A204.1 (cell line): ENCODE results near the gene KCNK3.
"Not testable (repeated sequence)": the region's sequence is repeated elsewhere in the genome, so short reads cannot be mapped to it uniquely, and the experiment has no call there.

Experiments
- FAIRE-seq: peaks from 2 replicates; lab custom pipeline; 2012; peaks lifted over from hg19 to GRCh38; lab: Jason Lieb, UNC

The KCNK3 gene

DNA sequence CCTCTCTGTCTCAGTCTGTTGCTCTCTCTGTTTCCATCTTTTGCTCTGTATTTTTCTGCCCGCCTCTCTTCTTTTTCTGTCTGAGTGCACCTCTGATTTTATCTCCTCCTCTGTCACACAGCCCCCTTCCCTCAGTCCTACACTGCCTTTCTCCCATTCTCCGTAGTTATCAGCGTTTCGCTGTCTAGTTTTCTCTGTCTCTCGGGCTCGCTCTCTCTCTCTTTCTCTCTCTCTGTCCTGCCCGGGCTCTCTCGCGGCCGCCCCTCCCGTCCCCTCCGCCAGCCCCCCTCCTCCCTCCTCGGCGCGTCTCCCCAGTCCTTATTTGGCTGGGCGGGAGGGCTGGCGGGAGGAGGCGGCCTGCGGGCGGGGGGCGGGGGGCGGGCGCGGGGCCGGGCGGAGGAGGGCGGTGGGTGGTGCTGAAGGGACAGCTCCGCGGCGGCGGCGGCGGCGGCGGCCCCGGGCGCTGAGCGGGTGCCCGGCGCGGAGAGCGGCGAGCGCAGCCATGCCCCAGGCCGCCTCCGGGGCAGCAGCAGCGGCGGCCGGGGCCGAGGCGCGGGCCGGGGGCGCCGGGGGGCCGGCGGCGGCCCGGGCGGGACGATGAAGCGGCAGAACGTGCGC, at the start of gene KCNK3:
Gene KCNK3 (plus strand): TSS at position 444 of the 618 bp plus-strand sequence. CDS start 154 bp downstream, at position 598.
- FAIRE-seq: no peak

DNA sequence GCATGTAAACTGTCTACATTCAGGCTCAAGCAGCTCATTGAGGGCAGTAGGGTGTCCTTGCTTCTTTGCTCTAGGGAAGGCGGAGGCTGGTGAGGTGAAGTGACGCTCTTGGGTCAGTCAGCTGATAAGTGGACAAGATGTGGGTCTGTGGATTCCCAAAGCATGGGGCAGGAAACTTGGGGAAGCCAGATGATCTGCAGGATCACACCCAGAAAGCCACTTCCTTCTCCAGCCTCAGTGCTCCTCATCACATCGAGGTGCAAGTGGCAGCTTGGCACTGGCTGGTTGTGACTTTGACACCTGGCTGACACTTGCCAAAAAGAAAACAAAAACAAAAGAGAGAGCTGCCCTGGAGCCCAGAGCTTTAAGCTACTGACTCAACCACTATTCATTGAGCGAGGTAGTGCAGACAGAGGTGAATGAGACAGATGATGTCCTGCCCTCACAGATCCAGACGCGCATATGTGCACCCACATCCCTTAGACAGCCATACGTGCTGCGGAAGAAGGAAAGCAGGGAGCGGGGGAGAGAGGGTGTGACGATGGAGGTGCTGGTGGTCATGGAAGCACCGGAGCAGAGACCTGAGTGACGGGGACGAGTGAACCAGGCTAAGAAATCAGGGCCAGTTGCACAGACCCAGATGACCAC, 48.2 kb upstream of the KCNK3 start:
- FAIRE-seq: no peak

DNA sequence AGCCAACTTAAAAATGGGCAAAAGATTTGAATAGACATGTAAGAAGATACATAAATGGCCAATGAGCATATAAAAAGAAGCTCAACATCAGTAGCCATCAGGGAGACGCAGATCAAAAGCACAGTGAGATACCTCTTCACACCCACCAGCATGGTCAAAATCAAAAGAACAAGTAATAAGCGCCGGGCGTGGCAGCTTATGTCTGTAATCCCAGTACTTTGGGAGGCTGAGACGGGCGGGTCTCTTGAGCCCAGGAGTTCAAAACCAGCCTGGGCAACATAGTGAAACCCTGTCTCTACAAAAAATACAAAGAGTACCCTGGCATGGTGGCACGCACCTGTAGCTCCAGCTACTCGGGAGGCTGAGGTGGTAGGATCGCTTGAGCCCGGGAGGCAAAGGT, 46.8 kb upstream of the KCNK3 start:
- FAIRE-seq: no peak

DNA sequence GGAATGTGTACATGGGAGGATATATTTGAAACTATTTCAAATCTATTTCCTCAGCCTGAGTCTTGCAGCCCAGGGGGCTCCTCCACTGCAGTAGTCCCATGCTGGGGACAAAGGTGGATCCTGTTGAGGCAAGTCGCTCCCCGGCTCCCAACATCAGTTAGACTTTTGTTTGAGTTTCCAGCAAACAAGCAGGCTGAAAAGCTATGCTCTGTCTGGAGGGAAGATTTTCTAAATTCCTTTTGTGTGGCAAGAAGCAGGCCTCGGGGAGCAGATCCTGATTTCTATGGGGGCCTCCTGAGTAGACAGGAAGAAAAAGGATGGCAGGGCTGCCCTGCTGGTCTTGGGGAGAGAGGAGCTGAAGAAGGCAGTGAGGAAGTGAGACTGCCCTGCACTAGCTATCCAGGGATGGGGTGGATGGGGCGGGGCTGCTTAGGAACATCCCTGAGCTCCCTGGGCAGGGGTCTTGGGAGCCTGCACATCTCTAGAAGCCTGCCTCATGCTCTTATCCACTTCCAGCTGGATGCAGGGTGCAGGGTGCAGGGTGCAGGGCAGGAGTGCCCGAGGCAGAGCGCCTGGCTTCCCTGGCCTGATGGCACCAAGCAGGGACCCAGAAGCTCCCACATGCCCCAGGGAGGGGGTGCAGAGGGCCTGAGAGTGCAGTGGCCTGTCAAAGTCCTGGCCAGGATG, 45.4 kb upstream of the KCNK3 start:
- FAIRE-seq: no peak

DNA sequence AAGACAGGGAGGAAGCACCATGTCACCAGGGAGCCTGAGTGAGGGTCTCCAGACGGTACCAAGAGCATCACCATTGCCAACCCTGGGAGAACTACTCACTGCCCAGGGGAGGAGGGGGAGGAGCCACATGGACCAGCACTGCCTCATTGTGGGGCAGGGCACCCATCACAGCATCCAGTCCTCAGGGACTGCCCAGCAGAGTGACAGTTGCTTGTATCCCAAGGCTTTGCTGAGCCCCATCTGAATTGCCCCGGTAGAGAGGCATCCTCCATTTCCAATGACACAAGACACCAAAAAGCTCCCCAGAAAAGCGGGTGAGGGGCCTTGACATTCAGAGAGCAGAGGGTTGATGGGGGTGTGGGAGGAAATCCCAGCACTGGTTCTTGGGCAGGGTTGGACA, 44.5 kb upstream of the KCNK3 start:
- FAIRE-seq: no peak

DNA sequence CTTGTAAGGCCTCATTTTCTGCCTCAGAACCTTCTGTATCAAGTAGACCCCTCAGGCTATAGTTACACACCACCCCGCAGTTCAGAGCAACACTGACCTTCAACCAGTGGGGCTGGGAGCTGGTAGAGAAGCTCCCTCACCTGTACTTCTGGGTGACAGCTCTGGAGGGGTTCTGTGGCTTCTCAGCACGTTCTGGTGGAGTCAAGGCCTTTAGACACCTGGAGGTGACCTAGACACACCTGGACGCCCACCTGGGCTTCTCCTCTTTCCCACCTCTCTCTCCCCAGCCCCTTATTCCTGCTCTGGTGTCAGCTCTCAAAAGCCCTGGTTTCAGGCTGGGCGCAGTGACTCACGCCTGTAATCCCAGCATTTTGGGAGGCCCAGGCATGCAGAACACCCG, 44.0 kb upstream of the KCNK3 start:
- no peak for FAIRE-seq

DNA sequence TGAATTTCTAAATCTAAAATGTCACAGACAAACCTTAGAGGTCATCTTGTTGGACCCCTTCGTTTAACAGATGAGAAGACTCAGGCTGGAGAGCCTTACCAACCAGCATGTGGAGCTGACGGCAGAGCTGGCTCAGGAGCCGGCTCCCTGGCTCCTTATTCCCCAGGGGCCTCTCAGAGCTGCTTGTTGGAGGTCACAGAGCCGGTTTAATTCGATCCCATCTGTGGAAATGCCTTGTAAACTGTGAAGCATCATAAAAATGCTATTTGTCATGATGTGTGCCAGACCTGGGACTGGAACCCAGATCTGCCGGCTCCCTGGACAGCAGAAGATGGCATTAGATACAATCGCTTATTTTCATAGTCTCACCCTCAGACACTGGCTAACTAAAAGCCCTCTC, 43.2 kb upstream of the KCNK3 start:
- no peak for FAIRE-seq

DNA sequence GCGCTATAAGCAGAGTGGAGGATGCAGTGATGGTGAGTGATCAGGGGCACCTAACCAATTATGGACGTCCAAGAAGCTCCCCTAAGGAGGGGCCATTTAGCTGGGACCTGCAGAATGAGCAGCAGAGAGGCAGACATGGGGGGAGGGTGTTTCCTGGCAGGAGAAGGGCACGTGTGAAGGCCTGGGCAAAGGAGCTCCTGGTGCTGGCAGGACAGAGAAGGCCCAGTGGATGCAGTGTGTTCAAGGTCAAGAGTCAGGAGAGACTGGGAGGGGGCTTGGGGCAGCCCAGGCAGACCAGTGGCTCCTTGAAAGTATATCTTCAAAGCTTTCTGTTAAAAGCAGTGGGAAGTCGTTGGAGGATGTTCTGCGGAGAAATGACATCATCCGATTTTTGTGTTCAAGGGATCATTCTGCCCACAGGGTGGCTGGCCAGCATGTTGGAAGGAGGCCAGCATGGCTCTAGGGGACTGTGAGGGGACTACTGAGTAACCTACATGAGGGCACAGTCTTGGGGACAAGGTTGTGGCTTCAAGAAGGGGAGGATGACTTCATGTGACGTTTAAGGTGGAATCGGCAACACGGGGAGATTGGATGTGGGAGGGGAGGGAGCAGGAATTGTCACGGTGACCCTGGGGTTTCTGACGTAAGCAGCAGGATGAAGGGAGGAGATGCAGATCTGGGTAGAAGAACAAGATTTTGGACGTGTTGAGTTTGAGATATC, 42.4 kb upstream of the KCNK3 start:
- FAIRE-seq: no peak

DNA sequence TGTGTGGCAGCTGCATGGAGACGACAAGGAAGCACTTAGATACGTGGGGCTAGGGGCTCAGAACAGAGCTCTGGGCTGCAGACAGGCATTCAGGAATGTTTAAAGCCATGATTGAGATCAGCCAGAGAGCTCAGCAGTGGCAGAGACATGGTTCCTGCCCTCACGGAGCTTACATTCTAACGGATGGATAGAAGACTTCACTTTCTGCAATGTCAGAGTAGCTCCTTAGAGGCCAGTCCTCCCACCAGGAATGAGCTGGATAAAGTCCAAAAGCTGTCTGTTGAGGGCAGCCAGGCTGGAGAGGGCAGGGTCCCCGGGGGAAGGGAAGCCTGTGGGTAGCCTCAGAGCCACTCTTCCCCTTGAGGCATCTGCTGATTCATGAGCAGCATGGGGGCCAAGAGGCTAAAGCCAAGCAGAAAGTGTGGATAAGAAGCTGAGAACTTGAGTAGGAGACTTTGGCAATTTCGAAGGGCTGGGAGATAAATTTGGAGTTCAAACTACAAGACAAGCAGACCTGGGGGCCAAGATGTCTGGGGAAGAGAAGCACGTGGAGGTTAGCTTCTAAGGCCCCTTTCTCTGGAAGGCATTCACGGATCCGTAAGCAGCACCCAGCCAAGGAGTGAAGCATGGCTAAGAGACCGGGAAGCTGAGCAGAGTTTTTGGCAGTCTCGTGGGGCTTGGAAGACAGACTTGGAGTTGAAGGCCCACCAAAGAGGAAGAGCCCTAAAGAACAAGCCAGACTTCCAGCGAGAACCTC, 41.6 kb upstream of the KCNK3 start:
- no peak for FAIRE-seq

DNA sequence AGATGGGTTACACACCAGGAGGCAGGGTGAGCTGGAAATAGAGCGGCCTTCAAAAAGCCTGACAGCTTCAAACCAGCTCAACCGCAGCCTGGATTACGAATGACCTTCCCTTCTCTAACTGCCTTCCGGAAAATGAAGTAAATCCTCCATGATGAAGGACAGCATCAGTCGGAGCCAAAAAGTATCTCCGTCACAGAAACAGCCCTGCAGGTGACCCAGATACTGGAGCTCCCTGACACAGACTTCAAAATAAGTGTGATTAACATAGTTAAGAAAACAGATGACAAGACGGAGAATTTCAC, 41.1 kb upstream of the KCNK3 start:
- FAIRE-seq: no peak

DNA sequence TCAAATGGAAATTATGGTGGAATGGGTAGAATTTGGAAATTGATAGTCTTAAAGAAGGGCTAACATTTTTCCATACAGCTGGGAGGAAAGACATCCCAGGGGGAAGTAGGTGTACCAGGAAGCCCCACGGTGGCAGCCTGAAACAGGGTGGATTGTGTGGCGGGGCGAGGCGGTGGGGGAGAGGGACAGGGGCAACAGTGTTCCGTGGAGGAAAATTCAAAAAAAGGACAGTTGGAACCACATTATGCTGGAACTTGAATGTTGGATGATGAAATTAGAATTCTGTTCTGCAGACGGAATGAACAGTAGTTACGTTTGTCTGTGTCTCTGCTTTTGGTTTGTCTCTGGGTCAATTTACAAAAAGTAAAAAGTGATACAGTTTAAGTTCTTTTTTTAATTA, 40.7 kb upstream of the KCNK3 start:
- FAIRE-seq: no peak

DNA sequence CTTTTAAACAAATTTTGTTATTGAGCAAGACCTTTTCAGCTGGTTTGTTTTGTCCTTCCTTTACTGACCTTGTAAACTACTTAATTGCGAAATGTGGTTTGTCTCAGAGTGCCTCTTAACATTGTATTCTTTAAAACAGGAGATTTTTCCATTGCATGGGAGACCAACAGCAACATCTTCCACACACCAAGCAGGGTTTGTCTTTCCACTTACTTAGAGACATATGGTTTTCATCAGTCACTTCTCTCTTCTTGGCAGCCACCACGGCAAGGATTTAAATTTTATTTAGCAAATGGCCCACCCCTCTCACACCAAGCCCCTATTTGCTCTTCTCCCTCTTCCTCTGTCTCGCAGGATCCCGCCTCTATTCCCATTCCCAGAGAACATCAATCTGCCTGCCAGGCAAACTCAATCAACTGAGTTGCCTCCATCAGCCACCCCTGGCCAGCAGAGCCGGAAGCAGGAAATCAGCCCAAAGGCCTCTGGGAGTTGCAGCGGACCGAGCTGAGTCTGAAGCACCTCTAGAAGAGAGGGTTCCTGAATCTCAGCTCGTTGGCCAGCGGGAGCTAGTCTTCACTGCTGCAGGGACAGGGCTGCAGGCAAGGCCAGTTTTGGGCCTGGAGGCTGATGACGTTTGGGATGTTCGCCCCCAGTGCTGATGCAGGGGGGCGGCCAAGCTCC, 40.0 kb upstream of the KCNK3 start:
- no peak for FAIRE-seq

DNA sequence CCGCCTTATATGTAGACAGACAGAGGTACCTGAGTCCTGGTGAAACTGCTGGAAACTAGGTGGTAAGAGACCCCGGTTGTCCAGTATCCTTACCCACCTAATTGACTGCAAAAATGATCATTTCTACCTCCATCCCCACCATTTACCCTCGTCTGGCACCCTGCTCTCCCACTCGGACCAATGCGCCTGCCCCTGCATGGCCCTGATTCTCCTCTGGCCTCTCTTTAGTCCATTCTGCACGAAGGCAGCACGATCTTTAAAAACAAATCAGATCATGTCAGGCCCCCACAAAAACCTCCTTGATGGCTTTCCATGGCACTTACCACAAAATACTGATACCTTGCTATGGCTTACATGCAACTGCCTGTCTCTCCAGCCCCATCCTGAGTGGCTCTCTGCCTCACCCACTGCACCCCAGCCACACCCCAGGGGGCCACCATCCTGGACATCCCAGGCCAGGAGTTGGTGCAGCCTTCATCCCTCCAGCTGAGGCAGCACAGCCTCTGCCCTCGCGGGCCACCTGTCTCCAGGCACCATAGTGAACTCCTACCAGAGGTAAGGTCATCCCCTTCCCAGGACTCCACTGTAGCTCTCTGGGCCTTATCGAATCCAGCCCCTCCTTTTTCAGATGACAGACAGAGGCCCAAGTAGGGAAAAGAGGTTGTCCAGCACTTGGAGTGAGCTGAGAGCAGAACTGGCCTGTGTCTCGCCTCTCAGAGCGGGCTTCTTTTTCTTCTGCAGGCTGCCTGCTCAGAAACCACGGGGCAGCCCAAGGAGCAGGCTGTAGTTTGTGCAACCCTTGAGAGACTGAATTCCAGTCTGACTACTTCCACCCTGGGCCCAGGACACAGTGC, 39.1 kb upstream of the KCNK3 start:
- no peak for FAIRE-seq

DNA sequence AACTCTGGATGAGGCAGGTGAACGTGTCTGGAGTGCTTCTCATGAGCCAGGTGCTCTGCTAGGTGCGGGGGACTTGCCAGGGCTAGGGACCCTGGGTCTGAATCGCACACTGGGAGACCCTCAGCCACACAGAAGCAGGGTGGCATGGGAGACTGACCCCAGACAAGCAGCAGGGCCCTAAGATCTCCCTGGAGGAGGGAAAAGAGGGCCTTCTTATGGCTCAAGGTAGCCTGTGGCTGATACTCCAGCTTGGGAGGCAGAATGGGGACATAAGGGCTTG, 38.5 kb upstream of the KCNK3 start:
- no peak for FAIRE-seq

DNA sequence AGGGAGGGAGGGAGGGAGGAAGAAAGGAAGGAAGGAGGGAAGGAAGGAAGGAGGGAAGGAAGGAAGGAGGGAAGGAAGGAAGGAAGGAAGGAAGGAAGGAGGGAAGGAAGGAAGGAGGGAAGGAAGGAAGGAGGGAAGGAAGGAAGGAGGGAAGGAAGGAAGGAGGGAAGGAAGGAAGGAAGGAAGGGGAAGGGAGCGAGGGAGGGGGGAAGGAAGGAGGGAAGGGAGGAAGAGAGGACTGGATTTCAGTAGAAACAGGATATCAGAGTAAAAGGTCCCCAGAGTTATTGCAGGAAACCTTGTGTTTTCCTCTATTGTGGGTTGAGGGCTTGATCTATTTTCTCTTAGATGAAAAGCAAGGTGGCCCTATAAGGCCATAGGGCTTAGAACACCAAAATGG, 37.4 kb upstream of the KCNK3 start:
- not testable (repeated sequence) for FAIRE-seq

DNA sequence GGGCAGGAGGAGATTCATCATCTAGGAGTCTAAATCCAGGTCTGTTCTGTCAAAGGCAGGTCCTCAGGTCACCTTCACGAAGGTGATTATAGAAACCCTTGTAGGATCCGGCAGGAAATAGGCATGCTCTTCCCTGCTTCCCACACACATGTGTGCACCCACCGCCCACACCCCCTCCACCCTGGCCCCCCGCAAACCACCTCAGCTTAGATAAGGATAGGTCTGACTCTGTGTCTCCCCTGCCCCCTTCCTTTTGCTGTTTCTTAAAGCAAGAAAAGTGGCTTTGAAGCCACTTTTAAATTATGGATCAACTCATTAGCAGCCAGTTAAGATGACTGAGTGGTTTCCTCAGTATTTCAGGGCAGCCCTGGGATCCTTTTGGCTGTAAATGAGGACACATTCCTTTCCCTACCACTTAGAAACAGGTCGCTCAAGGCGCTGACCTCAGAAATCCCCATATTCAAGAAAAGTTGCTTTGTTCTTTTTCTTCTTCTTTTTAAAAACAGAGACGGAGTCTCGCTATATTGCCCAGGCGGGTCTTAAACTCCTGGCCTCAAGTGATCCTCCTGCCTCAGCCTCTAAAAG, 36.8 kb upstream of the KCNK3 start:
- FAIRE-seq: no peak

DNA sequence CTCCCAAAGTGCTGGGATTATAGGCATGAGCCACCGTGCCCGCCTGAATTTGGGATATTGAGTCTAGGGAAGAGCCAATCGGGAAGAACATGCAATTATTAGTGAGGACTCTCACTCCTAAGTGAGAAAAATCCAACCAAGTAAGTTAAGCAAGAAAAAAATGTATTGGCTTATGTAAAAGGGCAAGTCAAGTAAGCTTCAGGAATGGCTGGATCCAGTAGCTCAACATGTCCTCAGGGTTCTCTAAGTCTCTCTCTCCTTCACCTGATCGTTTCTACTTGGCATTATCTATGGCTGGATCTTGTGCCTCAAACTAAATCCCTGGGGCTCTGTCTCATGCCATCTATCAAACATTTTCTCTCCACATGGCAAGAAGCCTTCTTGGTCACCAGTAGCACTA, 35.3 kb upstream of the KCNK3 start:
- FAIRE-seq: no peak

DNA sequence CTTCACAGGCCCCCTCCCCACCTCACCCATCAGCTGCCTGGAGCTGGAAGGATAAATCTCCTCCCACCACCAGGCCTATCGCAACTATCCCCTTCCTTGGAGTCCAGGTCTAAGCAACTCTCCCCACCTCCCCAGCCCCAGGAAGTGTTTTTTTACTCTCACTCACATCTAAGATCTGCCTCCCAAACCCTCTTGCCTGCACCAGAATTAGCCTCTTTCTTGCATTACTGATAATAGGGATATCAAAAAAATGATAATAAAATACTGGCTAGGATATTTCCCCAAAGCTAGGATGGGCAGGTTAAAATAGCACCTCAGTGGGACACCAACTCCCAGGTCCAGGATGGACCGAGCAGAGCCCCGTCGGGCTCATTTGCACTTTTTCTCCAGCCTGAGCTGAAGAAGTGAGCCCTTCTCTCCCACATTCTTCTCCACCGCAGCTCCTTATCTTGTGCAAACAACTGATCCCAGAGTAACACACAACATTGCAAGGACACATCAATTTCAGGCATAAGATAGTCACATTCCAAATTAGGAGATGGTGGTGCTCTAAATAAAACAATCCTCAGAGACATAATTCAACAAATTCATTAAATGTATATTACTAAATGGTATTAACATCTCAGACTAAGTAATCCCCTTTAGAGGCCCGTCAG, 33.7 kb upstream of the KCNK3 start:
- FAIRE-seq: no peak

DNA sequence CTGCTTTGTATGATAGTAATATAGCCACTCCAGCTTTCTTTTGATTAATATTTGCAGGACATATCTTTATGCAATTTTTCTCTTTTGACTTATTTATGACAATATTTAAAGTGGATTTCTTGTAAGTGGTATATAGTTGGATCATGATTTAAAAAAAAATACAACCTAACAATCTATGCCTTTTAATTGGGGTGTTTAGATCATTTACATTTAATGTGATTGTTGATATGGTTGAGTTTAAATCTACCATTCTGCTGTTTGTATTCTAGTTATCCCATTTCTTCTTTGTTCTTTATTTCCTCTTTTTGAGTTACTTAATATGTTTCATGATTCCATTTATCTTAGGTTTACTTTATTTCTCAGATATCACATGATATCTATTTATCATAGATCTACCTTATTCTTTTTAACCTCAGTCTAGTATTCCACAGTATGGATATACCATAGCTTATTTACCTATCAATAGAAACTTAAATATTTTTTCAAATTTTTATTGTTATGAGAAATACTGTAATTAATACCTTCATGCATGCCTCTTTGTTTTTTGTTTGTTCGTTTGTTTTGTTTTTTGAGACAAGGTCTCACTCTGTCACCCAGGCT, 32.1 kb upstream of the KCNK3 start:
- FAIRE-seq: peak; percentile 27

DNA sequence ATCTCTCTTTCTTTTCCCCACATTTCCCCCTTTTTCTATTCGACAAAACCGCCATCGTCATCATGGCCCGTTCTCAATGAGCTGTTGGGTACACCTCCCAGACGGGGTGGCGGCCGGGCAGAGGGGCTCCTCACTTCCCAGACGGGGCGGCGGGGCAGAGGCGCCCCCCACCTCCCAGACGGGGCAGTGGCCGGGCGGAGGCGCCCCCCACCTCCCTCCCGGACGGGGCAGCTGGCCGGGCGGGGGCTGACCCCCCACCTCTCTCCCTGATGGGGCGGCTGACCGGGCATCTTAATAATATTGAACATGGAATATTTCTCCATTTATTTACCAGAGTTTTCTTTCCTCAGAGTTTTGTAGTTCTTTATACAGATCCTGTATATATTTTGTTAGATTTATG, 27.2 kb upstream of the KCNK3 start:
- FAIRE-seq: not testable (repeated sequence)
